Endothelial cell of umbilical vein (primary cell): Measurements from ENCODE around the gene SLC6A19. TPM values are rescaled to one million over a fixed set of nuclear protein-coding genes. Genes with fewer than 3 reads are reported as not detected.

Source experiments
- BruUV-seq: library from RNA; stranded (reverse); fragments of 400-500 nt; replicated peaks from 2 replicates; lab custom pipeline; 2021; lab: Mats Ljungman, UMichigan
- CTCF ChIA-PET: fragments of 300-600, 350-600 bp; sonication (Branson Sonifier 250); formaldehyde crosslinking; loops from one replicate; lab custom pipeline; 2021; ENCODE audit warnings: antibody characterized with exemption, inconsistent platforms; lab: Charles Lee
- POLR2A ChIA-PET: fragments of 300-600, 350-600 bp; sonication (Branson Sonifier 250); formaldehyde crosslinking; loops from one replicate; lab custom pipeline; 2021; ENCODE audit warnings: antibody characterized with exemption, inconsistent platforms; lab: Charles Lee
- DNase-seq: peaks from one replicate; pipeline ENCODE4 v3.0.0-alpha.2; 2011; ENCODE audit warnings: low read depth, low spot score
- FAIRE-seq: peaks from 2 replicates; lab custom pipeline; 2011; peaks lifted over from hg19 to GRCh38; lab: Jason Lieb, UNC
- H2AFZ ChIP-seq: 2 replicates; pipeline ENCODE4 v1.6.0; 2012; ENCODE audit warnings: low read depth, low read length, control low read depth, inconsistent platforms
- H3K27ac ChIP-seq: 2 replicates; pipeline ENCODE4 v1.5.1; 2011; ENCODE audit warnings: low read depth, mild to moderate bottlenecking, control low read depth, low read length, moderate library complexity; ENCODE audit not compliant: insufficient read depth
- H3K27me3 ChIP-seq, 2 experiments: 2 replicates each; pipeline versions ENCODE4 v1.6.0 to v1.6.1; 2011; ENCODE audit warnings: low read length in 2 of 2, mixed read lengths in 1 of 2; ENCODE audit not compliant: control insufficient read depth in 2 of 2, insufficient read depth in 2 of 2
- H3K36me3 ChIP-seq, 2 experiments: 2 replicates in 1 of 2; 3 replicates in 1 of 2; pipeline ENCODE4 v1.5.1; 2011; ENCODE audit warnings: low read length in 2 of 2, mild to moderate bottlenecking in 1 of 2, moderate library complexity in 1 of 2; ENCODE audit not compliant: control insufficient read depth in 2 of 2, insufficient read depth in 2 of 2; ENCODE audit errors: extremely low read depth in 1 of 2
- H3K4me1 ChIP-seq: 3 replicates; pipeline ENCODE4 v1.5.1; 2011; ENCODE audit warnings: mild to moderate bottlenecking, low read length; ENCODE audit not compliant: control insufficient read depth, insufficient read depth; ENCODE audit errors: extremely low read depth
- H3K4me2 ChIP-seq: 2 replicates; pipeline ENCODE4 v1.6.1; 2011; ENCODE audit warnings: low read length, control low read depth, mixed read lengths; ENCODE audit not compliant: insufficient read depth
- H3K4me3 ChIP-seq, 3 experiments: fragments of 200-600 bp in 1 of 3; sonication (generic), shearing (Covaris generic) in 1 of 3; replicated peaks in 1 of 3; 2 replicates each; pipeline ENCODE4 v1.5.1; 2011 to 2016; ENCODE audit warnings: control low read depth in 3 of 3, low read length in 3 of 3, mild to moderate bottlenecking in 2 of 3, inconsistent platforms in 1 of 3, low read depth in 1 of 3, moderate library complexity in 1 of 3; ENCODE audit not compliant: insufficient read depth in 1 of 3
- H3K79me2 ChIP-seq: 2 replicates; pipeline ENCODE4 v1.6.0; 2012; ENCODE audit warnings: low read length, inconsistent platforms; ENCODE audit not compliant: control insufficient read depth, insufficient read depth
- H3K9ac ChIP-seq: replicated peaks from 2 replicates; pipeline ENCODE3; 2011; ENCODE audit warnings: low read length, control low read depth; ENCODE audit not compliant: insufficient read depth; ENCODE audit errors: extremely low read depth
- H3K9me1 ChIP-seq: replicated peaks from 3 replicates; pipeline ENCODE4 v1.6.0; 2011; ENCODE audit warnings: mild to moderate bottlenecking, low read length; ENCODE audit not compliant: control insufficient read depth, insufficient read depth; ENCODE audit errors: extremely low read depth
- H3K9me3 ChIP-seq: replicated peaks from 2 replicates; pipeline ENCODE4 v1.5.1; 2012; ENCODE audit warnings: low read length, inconsistent platforms; ENCODE audit not compliant: control insufficient read depth, insufficient read depth
- H4K20me1 ChIP-seq: replicated peaks from 2 replicates; pipeline ENCODE3; 2011; ENCODE audit warnings: mild to moderate bottlenecking, low read length; ENCODE audit not compliant: control insufficient read depth, insufficient read depth; ENCODE audit errors: extremely low read depth
- CTCF ChIP-seq, 2 donors: IDR thresholded peaks; 1 replicate in 1 of 2; 2 replicates in 1 of 2; pipeline ENCODE4 v1.5.1; 2011; ENCODE audit warnings: low read length in 2 of 2, mild to moderate bottlenecking in 2 of 2, moderate library complexity in 2 of 2, control low read depth in 1 of 2, inconsistent platforms in 1 of 2, low read depth in 1 of 2; ENCODE audit not compliant: insufficient read depth in 1 of 2; ENCODE audit errors: extremely low read depth in 1 of 2
- EZH2 ChIP-seq: IDR thresholded peaks from 2 replicates; pipeline ENCODE4 v1.6.1; 2012; ENCODE audit warnings: borderline replicate concordance, low read depth, mild to moderate bottlenecking, moderate library complexity, low read length, inconsistent platforms; ENCODE audit not compliant: severe bottlenecking
- FOS ChIP-seq: IDR thresholded peaks from 2 replicates; pipeline ENCODE4 v1.6.1; 2011; ENCODE audit warnings: mild to moderate bottlenecking, low read length, moderate library complexity, borderline replicate concordance; ENCODE audit not compliant: insufficient read depth
- GATA2 ChIP-seq: IDR thresholded peaks from 2 replicates; pipeline ENCODE4 v1.7.0; 2011; ENCODE audit warnings: low read depth, mild to moderate bottlenecking, moderate library complexity, mixed read lengths, low read length; ENCODE audit not compliant: insufficient read length, insufficient read depth
- JUN ChIP-seq: IDR thresholded peaks from 2 replicates; pipeline ENCODE4 v1.6.1; 2011; ENCODE audit warnings: borderline replicate concordance, low read depth; ENCODE audit not compliant: insufficient read length, insufficient read depth
- MAX ChIP-seq: IDR thresholded peaks from 2 replicates; pipeline ENCODE4 v1.6.1; 2011; ENCODE audit not compliant: insufficient read depth, insufficient read length
- MYC ChIP-seq: IDR thresholded peaks from one replicate; pipeline ENCODE4 v1.6.1; 2011; ENCODE audit warnings: mild to moderate bottlenecking, low read depth, low read length
- POLR2A ChIP-seq: IDR thresholded peaks from 2 replicates; pipeline ENCODE4 v1.6.1; 2012; ENCODE audit warnings: low read depth, mild to moderate bottlenecking, control low read depth, low read length
- POLR2AphosphoS5 ChIP-seq: IDR thresholded peaks from 2 replicates; pipeline ENCODE4 v1.6.1; 2012; ENCODE audit warnings: low read depth, mild to moderate bottlenecking, control low read depth, low read length, moderate library complexity; ENCODE audit not compliant: insufficient read depth
- dilution Hi-C: fragments of 300-500 bp; cut with MboI; formaldehyde crosslinking; loops from one replicate; pipeline ENCODE4 v1.15.0; 2019; ENCODE audit warnings: low sequenced_read_pairs; ENCODE audit not compliant: extremely low pct_ligation_motif_present
- intact Hi-C: fragments of 100-400 bp; cut with micrococcal nuclease; formaldehyde crosslinking; loops from one replicate; pipeline ENCODE4 v1.10.0; 2022
- polyA plus RNA-seq, 4 experiments: library from polyadenylated mRNA; depleted of rRNA in 3 of 4; stranded (reverse) in 3 of 4; unstranded in 1 of 4; fragments of >200 nt; gene quantifications; 2 replicates each; pipeline versions ENCODE4 v1.2.1 to v1.2.3, GENCODE V29; 2011 to 2012; ENCODE audit warnings: missing spikeins in 1 of 4
- total RNA-seq: library from RNA; stranded (reverse); gene quantifications from 2 replicates; pipeline ENCODE4 v1.2.3, GENCODE V29; 2021

Gene SLC6A19
- total and polyA plus RNA-seq, 2 donors (not counting 3 experiments of a cell fraction or from before 2014, with no cell fraction given): not detected

GRCh38 chr5:1177826-1178528 is 23.4 kb upstream of the SLC6A19 start:
- no peak for TF ChIP-seq POLR2AphosphoS5
- no peak for TF ChIP-seq POLR2A
- no peak for TF ChIP-seq MAX
- H3K9me1 ChIP-seq: no peaks in the 10 kb centered on the region
- no peaks in the 10 kb centered on the region for H3K27me3 ChIP-seq
- no peak for DNase-seq
- no peak overlapping the region for H3K27ac ChIP-seq
- ChIA-PET POLR2A (no interaction called here), CTCF (no interaction called here)
- dilution Hi-C loops (no loop called here), intact Hi-C loops (no loop called here)
- BruUV-seq: no TSS peak
- H2AFZ ChIP-seq: no peak overlapping the region
- H3K4me1 ChIP-seq: no peaks in the 10 kb centered on the region
- H3K36me3 ChIP-seq: no peaks in the 10 kb centered on the region
- no peaks in the 10 kb centered on the region for H4K20me1 ChIP-seq
- H3K4me3 ChIP-seq: no peak overlapping the region
- H3K79me2 ChIP-seq: no peaks in the 10 kb centered on the region
- no peak overlapping the region for H3K9ac ChIP-seq
- FAIRE-seq: no peak
- no peaks in the 10 kb centered on the region for H3K9me3 ChIP-seq
- no peak overlapping the region for H3K4me2 ChIP-seq

- ChIA-PET POLR2A (no interaction called here), CTCF (no interaction called here)
- DNase-seq: no peak
- dilution Hi-C loops: no loop called here
- Histone ChIP-seq H3K4me2 (no peak overlapping the region), H3K9me1 (no peaks in the 10 kb centered on the region), H4K20me1 (no peaks in the 10 kb centered on the region), H3K4me1 (no peaks in the 10 kb centered on the region), H3K9me3 (no peaks in the 10 kb centered on the region), H3K36me3 (no peaks in the 10 kb centered on the region), H2AFZ (no peak overlapping the region), H3K79me2 (no peaks in the 10 kb centered on the region), H3K27ac (no peak overlapping the region), H3K9ac (no peak overlapping the region), H3K4me3 (no peak overlapping the region), H3K27me3 (no peaks in the 10 kb centered on the region)
- no TSS peak for BruUV-seq
- intact Hi-C loops: no loop called here
- TF ChIP-seq EZH2: no peak
- TF ChIP-seq MAX: no peak
- no peak for TF ChIP-seq POLR2A
- TF ChIP-seq GATA2: no peak
- no peak for TF ChIP-seq JUN
- TF ChIP-seq CTCF (IDR thresholded peaks at IDR 0.05; ENCODE audit: extremely low read depth in 1 of 2, insufficient read depth in 1 of 2, low read depth in 1 of 2, low read length in 2 of 2): no peak
- no peak for TF ChIP-seq POLR2AphosphoS5
- TF ChIP-seq MYC: no peak
- no peak for TF ChIP-seq FOS
- FAIRE-seq: no peak
Observed at GRCh38 chr5:1178529-1179382, 22.6 kb upstream of the SLC6A19 start.
